HG03196 (cell line): ENCODE measurements around the gene IQSEC2.

Source experiments
- ATAC-seq: cut with Tn5 transposase; IDR thresholded peaks from one replicate; pipeline ENCODE4 v1.9.1; 2021; ENCODE audit not compliant: unreplicated experiment

The IQSEC2 gene

GRCh38 chrX:53268173-53268572 is 13.2 kb downstream of the IQSEC2 start:
- ATAC-seq: no peak

GRCh38 chrX:53266914-53267313 is 14.5 kb downstream of the IQSEC2 start:
- no peak for ATAC-seq

GRCh38 chrX:53265771-53266574 is 15.4 kb downstream of the IQSEC2 start:
- ATAC-seq: no peak

- no peak for ATAC-seq
These were observed 17.7 kb downstream of the IQSEC2 start for GRCh38 chrX:53263597-53264094.

DNA sequence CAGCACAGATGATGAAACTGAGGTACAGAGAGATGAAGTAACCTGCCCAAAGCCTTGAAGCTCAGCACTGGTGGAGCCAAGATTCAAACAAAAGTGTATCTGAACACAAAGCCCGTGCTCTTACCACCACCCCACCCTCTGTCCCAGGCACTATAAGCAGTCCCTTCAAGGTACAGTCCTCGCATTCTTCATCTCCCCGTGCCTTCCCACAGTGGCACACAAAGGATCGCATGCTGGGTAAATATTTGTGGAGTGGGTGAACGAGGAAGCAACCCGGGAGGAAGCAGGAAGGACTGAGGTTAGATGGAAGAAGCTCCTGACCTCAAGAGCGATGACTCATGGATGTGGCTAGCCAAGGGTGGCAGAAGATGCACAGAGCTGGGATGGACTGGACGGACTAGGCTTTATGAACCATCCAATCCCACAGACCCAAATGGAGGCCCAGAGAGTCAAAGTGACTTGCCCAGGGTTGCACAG is 18.4 kb downstream of the IQSEC2 start:
- ATAC-seq: no peak

GRCh38 chrX:53262189-53262917 is 19.0 kb downstream of the IQSEC2 start:
- ATAC-seq: no peak

DNA sequence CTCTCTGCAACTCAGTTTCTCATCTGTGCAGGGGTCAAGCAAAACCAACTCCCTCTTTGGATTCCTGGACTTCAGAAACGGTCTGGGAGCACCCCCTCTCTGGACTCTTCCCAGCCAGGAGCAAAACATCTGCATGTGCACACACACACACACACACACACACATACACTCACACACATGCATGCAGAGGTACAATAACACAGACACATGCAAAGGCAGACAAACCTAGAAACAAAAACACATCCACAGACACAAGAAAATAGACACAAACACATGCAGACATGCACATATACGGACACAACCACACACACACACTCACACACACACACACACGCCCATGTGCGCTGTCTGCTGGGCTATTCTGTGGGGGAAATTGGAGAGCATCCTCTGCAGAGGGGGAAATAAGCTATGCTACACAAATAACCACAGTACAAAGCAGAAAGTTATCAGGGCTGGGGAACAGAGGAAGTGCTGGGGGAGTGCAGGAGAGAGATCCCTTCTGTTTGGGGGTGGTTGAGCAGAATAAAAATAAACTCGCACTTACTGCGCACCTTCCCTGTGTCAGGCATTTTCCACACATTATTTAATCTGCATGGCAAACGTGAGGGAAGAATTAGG is 19.9 kb downstream of the IQSEC2 start:
- no peak for ATAC-seq

DNA sequence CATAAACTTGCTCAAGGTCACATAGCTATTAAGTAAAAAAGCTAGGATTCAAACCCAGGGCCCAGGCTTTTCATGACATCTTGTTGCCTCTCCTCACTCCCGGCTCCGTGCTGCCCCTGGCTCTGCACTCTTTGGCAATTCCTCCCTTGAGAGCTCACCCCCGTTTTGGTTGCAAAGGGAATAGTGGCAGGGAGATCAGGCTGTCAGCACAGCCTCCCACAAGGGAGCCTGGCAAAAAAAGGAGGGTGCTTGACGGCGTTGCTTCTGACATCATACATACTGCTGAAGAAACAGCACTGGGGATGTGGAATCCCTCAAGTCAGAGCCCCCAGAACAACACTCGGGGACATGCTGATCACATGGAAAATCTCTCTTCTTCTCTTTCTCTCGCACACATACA is 20.5 kb downstream of the IQSEC2 start:
- no peak for ATAC-seq

DNA sequence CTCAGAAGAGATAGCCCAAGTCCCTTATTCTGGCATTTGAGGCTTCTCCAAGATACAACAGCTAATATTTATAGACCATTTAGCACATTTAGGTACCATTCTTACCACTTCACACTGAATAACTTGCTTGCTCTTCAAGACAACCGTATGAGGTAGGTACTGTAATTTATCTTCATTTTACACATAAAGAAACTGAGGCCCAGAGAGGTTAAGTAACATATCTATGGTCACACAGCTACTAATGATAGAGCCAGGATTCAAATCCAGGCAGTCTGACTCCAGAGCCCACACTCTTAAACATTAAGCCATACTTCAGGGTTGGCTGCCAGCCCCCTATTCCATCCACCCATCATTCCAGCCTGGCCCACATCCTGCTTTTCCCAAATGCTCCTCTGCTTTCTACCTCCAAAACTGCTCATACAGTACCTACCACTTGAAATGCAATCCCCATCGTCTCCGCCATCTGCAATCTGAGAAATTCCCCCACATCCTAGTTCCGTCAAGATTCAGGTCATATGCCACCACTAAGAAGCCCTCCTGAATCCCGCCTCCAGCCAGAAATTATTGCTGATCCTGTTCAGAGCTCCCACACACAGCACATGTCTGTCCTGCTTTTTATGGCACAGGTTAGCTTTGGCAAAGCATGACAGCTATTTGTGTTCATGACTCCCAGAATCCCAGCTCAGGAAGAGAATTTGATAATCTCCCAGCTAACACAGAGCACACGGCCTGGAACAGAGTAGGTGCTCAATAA is 23.5 kb downstream of the IQSEC2 start:
- ATAC-seq: no peak

GRCh38 chrX:53257166-53257565 is 24.2 kb downstream of the IQSEC2 start:
- no peak for ATAC-seq

- no peak for ATAC-seq
These were observed 24.8 kb downstream of the IQSEC2 start for GRCh38 chrX:53256446-53257041.

DNA sequence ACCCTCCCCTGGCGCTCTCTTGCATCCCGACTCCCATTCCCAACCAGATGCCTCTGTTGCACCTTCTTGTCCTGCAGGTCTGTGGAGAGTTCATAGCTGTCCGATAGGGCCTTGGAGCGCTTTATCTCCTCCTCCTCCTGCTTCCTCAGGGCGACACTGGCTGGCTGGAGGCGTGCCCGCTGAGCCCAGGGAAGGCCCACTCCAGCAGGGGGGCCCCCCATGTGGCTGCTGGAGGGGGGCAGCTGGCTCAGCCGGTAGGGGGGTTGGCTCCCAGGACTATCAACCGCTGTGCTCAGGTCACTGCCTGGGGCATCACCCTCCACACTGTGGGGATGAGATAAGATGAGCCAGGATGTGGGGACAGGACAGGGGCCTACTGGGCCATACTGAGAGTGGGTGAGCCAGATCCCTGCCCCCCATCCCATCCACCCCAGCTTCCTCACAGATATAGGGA is 25.6 kb downstream of the IQSEC2 start:
- ATAC-seq: no peak

- no peak for ATAC-seq
These were observed 26.6 kb downstream of the IQSEC2 start for GRCh38 chrX:53254570-53255461.

DNA sequence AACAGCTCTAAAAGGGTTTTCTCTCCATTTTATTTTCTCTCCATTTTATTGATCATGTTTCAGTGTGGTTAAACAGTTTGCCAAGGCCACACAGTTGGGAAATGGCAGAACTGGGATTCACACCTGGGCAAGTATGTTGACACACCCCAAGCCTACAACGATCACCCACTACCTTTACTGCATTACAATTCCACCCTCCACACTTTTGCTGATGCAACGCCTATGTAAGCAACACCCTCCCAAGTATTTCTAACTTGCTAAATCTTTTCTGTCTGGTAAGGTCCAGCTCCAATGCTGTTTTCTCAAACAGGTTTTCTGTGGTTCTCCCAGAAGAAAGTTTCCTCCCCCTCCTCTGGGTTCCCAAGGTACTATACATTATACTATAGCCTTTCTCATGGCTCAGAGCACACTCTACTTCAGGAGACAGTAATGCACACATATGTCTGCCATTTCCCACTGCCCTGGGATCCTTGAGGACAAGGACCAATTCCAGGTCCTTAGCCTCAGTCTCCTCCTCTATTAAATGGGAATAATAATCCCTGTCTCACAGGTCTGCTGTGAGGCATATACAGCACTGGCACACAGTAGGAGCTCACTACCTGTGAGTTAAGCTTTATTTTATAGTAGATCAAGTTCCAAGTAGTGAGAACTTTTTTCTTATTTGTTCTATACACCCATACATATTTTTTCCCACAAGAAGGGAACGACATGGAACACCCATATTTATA is 27.9 kb downstream of the IQSEC2 start:
- ATAC-seq: no peak

DNA sequence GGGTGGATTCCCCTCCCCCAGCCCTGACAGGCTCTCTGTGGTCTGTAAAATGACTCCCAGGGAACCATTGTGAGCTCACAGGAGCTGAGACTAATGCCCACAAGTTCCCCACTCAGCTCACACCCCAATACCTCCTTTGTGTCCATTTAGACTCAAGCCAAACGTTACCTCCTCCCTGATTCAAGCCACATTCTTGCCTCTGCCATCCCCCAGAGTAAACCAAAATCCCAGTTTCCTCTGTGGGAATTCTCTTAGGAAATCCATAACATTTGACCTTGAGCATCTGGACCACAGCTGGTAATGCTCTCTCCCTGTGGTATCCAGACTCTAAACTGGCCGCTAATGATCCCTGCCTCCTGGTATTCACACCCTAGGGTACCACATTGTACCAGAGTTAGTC is 30.1 kb downstream of the IQSEC2 start:
- ATAC-seq: no peak

DNA sequence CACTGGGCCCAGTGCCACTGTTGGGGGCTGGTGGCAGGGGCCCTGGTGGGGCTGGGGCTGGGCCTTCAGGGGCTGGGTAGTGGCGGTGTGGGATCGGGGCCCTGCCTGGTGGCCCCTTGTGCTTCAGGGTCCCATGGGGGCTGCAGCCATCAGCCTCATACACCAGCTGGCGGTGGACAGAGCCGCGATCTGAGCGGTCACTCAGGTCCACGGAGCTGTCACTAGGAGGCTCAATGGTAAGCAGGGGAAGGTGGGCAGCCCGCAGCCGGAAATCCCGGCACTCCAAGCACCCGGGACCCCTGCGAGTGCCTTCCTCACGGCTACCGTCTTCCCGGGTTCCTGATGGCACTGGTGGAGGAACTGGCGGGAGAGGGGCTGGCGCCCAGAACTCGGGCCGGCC is 30.8 kb downstream of the IQSEC2 start:
- no peak for ATAC-seq

GRCh38 chrX:53249408-53250042 is 31.9 kb downstream of the IQSEC2 start:
- no peak for ATAC-seq

DNA sequence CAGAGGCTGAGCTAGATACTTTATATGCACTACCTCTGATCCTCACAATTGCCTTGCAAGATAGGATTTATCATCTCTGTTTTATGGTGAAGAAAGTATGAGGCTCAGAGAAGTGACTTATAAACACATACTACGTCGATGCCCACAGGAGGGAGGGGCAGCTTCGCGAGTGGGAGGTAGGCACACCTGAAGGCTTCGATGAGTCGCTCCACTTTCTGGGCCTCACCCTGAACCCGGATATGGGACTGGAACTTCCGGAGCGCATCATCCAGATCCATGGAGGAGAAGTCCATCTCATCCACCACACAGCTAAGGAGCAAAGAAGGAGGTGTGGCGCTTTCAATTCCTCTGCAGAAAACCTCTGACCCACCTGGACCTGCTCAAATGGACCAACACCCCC is 33.5 kb downstream of the IQSEC2 start:
- ATAC-seq: no peak
